Kidney epithelial cell (primary cell): ENCODE data around the gene CCDC85A. TPM values are rescaled to one million over a fixed set of nuclear protein-coding genes. Genes with fewer than 3 reads are reported as not detected.

Experiments used
- DNase-seq: peaks from one replicate; pipeline ENCODE4 v3.0.0-alpha.2; 2010; ENCODE audit warnings: low read depth
- H3K27me3 ChIP-seq: 2 replicates; pipeline ENCODE4 v1.6.0; 2011; ENCODE audit warnings: low read length; ENCODE audit not compliant: control insufficient read depth, insufficient read depth
- H3K36me3 ChIP-seq: 2 replicates; pipeline ENCODE4 v1.5.1; 2011; ENCODE audit warnings: low read length; ENCODE audit not compliant: control insufficient read depth, insufficient read depth
- H3K4me3 ChIP-seq: 2 replicates; pipeline ENCODE4 v1.5.1; 2011; ENCODE audit warnings: low read depth, mild to moderate bottlenecking, control low read depth, low read length
- CTCF ChIP-seq: IDR thresholded peaks from 2 replicates; pipeline ENCODE4 v1.5.1; 2011; ENCODE audit warnings: mild to moderate bottlenecking, moderate library complexity, low read length, control low read depth, inconsistent platforms; ENCODE audit not compliant: insufficient read depth, poor library complexity, severe bottlenecking
- total RNA-seq: library from RNA; depleted of rRNA; stranded (reverse); fragments of >200 nt; gene quantifications from 2 replicates; pipeline ENCODE4 v1.2.3, GENCODE V29; 2015

The CCDC85A gene
- total RNA-seq, 1 donor from 2014 or later = 0.29 TPM

GRCh38 chr2:56333812-56334485 lies 150.2 kb downstream of the CCDC85A start:
- no peak overlapping the region for H3K4me3 ChIP-seq
- H3K27me3 ChIP-seq = no peaks in the 10 kb centered on the region
- TF ChIP-seq CTCF = no peak
- DNase-seq = no peak
- no peaks in the 10 kb centered on the region for H3K36me3 ChIP-seq

GRCh38 chr2:56334622-56335021 lies 150.8 kb downstream of the CCDC85A start:
- H3K36me3 ChIP-seq = no peaks in the 10 kb centered on the region
- no peaks in the 10 kb centered on the region for H3K27me3 ChIP-seq
- no peak overlapping the region for H3K4me3 ChIP-seq
- TF ChIP-seq CTCF = no peak
- DNase-seq = no peak

DNA sequence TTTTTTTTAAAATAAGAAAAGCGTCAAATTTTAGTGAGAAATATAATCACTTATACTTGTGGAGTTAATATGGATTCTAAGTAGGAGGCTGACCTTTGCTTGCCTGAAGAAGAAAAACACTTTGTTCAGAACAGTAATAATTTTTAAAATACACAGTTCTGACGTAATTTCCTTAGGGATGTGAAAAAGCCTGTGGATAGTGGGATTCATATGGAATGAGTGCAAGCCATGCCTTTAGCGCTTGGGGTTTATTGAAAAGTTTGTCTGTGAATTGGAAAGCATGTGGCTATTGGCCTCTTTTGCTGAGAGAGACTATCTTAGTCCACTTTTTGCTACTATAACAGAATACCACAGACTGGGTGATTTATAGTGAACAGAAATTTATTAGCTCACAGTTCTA lies 151.3 kb downstream of the CCDC85A start:
- no peak overlapping the region for H3K4me3 ChIP-seq
- no peak for DNase-seq
- no peak for TF ChIP-seq CTCF
- no peaks in the 10 kb centered on the region for H3K36me3 ChIP-seq
- no peaks in the 10 kb centered on the region for H3K27me3 ChIP-seq

DNA sequence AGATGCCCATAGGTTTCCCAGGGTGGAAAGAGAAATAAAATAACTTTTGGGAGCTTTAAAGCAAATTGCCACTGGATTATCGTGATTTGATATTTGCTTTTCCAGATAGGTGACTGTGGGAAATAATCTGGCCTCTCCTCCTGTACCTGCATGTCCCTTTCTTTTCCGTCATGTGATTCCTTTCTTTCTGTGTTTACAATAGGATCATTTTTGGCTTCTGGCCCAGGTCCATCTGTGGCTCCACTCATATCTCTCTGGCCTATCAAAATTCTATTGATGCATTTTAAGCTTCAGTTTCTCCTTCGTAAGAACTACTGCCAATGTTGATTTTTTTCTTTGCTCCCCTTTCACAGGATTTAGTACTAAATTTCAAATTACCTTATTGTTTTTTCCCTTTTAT lies 153.6 kb downstream of the CCDC85A start:
- Histone ChIP-seq H3K27me3 (no peaks in the 10 kb centered on the region), H3K4me3 (no peak overlapping the region), H3K36me3 (no peaks in the 10 kb centered on the region)
- TF ChIP-seq CTCF = no peak
- no peak for DNase-seq

- TF ChIP-seq CTCF = no peak
- Histone ChIP-seq H3K36me3 (no peaks in the 10 kb centered on the region), H3K4me3 (no peak overlapping the region)
Observed at GRCh38 chr2:56338232-56338631, 154.4 kb downstream of the CCDC85A start.

GRCh38 chr2:56344771-56345170 lies 161.0 kb downstream of the CCDC85A start:
- DNase-seq = no peak
- H3K36me3 ChIP-seq = no peaks in the 10 kb centered on the region
- no peak for TF ChIP-seq CTCF
- H3K4me3 ChIP-seq = no peak overlapping the region
- no peaks in the 10 kb centered on the region for H3K27me3 ChIP-seq

More at GRCh38 chr2:56338232-56338631, 154.4 kb downstream of the CCDC85A start:
- no peak for DNase-seq
- no peaks in the 10 kb centered on the region for H3K27me3 ChIP-seq
